ENCODE data around the gene BCDIN3D. TPM values are rescaled to one million over a fixed set of nuclear protein-coding genes. Genes with fewer than 3 reads are reported as not detected.

Gene BCDIN3D
- total and polyA plus RNA-seq, 3 donors from 2014 or later = 4.9 to 5.8 (median 5.1) TPM

DNA sequence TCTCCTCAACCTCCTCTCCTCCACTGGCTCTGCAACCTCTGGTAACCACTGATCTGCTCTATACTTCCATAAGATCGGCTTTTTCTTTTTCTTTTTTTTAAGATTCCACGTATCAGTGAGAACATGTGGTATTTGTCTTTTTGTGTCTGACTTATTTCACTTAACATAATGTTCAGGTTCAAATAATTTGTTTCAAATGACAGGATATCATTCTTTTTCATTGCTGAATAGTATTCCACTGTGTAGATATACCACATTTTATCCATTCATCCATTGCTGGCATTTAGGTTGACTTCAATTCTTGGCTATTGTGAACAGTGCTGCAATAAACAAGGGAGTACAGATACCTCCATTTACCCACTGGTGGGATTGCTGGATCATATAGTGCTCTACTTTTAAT, 55.2 kb downstream of the BCDIN3D start:
- Histone ChIP-seq H3K9me3 (no peaks in the 10 kb centered on the region), H3K4me1 (peaks cover 13% of the 10 kb centered on the region), H3K27ac (no peak overlapping the region), H3K36me3 (ENCODE audit: low read depth, missing control alignments) (no peaks in the 10 kb centered on the region), H3K4me3 (no peak overlapping the region), H3K27me3 (no peaks in the 10 kb centered on the region)
- TF ChIP-seq, protein P1, sequence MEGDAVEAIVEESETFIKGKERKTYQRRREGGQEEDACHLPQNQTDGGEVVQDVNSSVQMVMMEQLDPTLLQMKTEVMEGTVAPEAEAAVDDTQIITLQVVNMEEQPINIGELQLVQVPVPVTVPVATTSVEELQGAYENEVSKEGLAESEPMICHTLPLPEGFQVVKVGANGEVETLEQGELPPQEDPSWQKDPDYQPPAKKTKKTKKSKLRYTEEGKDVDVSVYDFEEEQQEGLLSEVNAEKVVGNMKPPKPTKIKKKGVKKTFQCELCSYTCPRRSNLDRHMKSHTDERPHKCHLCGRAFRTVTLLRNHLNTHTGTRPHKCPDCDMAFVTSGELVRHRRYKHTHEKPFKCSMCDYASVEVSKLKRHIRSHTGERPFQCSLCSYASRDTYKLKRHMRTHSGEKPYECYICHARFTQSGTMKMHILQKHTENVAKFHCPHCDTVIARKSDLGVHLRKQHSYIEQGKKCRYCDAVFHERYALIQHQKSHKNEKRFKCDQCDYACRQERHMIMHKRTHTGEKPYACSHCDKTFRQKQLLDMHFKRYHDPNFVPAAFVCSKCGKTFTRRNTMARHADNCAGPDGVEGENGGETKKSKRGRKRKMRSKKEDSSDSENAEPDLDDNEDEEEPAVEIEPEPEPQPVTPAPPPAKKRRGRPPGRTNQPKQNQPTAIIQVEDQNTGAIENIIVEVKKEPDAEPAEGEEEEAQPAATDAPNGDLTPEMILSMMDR (IDR thresholded peaks at IDR 0.05) = no peak
- no peak for TF ChIP-seq POLR2A (IDR thresholded peaks at IDR 0.05)
- DNase-seq = no peak
- WGBS, 2 donors = 94 to 96% methylated on average over 2 of the region's 2 CpGs
- intact Hi-C loops (cut with DNase I; ENCODE audit: low total_unique reads) = no loop called here

Other genes with a start within 250 kb of the BCDIN3D start
- 10 to 100 TPM; 54.9 to 68.6 TPM for gene FAM186B, start 237.5 kb downstream of the BCDIN3D start, total RNA-seq
- gene FAM186B, start 237.5 kb downstream of the BCDIN3D start, polyA plus RNA-seq (ENCODE audit: insufficient read depth, low read depth, low replicate concordance) = 178 TPM
- gene PRPF40B, start 219.5 kb downstream of the BCDIN3D start, total RNA-seq = 10 to 100 TPM; 49.2 to 66.7 TPM
- 66.8 TPM for gene PRPF40B, start 219.5 kb downstream of the BCDIN3D start, polyA plus RNA-seq (ENCODE audit: insufficient read depth, low read depth, low replicate concordance)
- 10 to 100 TPM; 40.5 to 73.5 TPM for gene FMNL3, start 135.7 kb downstream of the BCDIN3D start, total RNA-seq
- gene FMNL3, start 135.7 kb downstream of the BCDIN3D start, polyA plus RNA-seq (ENCODE audit: insufficient read depth, low read depth, low replicate concordance) = 26.0 TPM
- gene TMBIM6, start 101.5 kb downstream of the BCDIN3D start, total RNA-seq = 100 to 1,000 TPM; 407 to 440 TPM
- 618 TPM for gene TMBIM6, start 101.5 kb downstream of the BCDIN3D start, polyA plus RNA-seq (ENCODE audit: insufficient read depth, low read depth, low replicate concordance)
- 10 to 100 TPM; 63.5 to 79.7 TPM for gene NCKAP5L, start 14.7 kb downstream of the BCDIN3D start, total RNA-seq
- gene NCKAP5L, start 14.7 kb downstream of the BCDIN3D start, polyA plus RNA-seq (ENCODE audit: insufficient read depth, low read depth, low replicate concordance) = 22.0 TPM
- gene FAIM2, start 60.8 kb upstream of the BCDIN3D start, total RNA-seq = 10 to 100 TPM; 14.6 to 15.3 TPM
- gene FAIM2, start 60.8 kb upstream of the BCDIN3D start, polyA plus RNA-seq (ENCODE audit: insufficient read depth, low read depth, low replicate concordance) = 67.5 TPM
- 1 to 10 TPM in 1 of 2 donors, under 1 TPM in 1; 0.79 to 1.9 TPM for gene AQP2, start 107.6 kb upstream of the BCDIN3D start, total RNA-seq
- gene AQP2, start 107.6 kb upstream of the BCDIN3D start, polyA plus RNA-seq (ENCODE audit: insufficient read depth, low read depth, low replicate concordance) = 1.1 TPM
- 100 to 1,000 TPM; 128 to 134 TPM for gene AQP5, start 118.8 kb upstream of the BCDIN3D start, total RNA-seq
- 414 TPM for gene AQP5, start 118.8 kb upstream of the BCDIN3D start, polyA plus RNA-seq (ENCODE audit: insufficient read depth, low read depth, low replicate concordance)
- 1 to 10 TPM; 1.7 to 2.2 TPM for gene AQP6, start 129.8 kb upstream of the BCDIN3D start, total RNA-seq
- gene AQP6, start 129.8 kb upstream of the BCDIN3D start, polyA plus RNA-seq (ENCODE audit: insufficient read depth, low read depth, low replicate concordance) = 3.1 TPM
- gene RACGAP1, start 182.4 kb upstream of the BCDIN3D start, total RNA-seq = 10 to 100 TPM; 48.1 to 60.6 TPM
- gene RACGAP1, start 182.4 kb upstream of the BCDIN3D start, polyA plus RNA-seq (ENCODE audit: insufficient read depth, low read depth, low replicate concordance) = 118 TPM
- 1 to 10 TPM; 1.9 to 3.5 TPM for gene ASIC1, start 214.5 kb upstream of the BCDIN3D start, total RNA-seq
- gene ASIC1, start 214.5 kb upstream of the BCDIN3D start, polyA plus RNA-seq (ENCODE audit: insufficient read depth, low read depth, low replicate concordance) = 2.7 TPM
- 10 to 100 TPM; 87.6 to 99.0 TPM for gene SMARCD1, start 242.2 kb upstream of the BCDIN3D start, total RNA-seq
- 67.3 TPM for gene SMARCD1, start 242.2 kb upstream of the BCDIN3D start, polyA plus RNA-seq (ENCODE audit: insufficient read depth, low read depth, low replicate concordance)